IPS-18c (cell line): Measurements from ENCODE around the gene BDH1.

Experiments used
- H3K4me3 ChIP-seq: 2 replicates; pipeline ENCODE4 v1.7.0; 2013; ENCODE audit warnings: low read depth, mild to moderate bottlenecking, low read length, moderate library complexity; ENCODE audit not compliant: insufficient read depth
- H3K9me3 ChIP-seq: one replicate; pipeline ENCODE4 v1.6.1; 2013; ENCODE audit warnings: mild to moderate bottlenecking, low read length, moderate library complexity; ENCODE audit not compliant: control insufficient read depth, insufficient read depth

BDH1 gene

DNA sequence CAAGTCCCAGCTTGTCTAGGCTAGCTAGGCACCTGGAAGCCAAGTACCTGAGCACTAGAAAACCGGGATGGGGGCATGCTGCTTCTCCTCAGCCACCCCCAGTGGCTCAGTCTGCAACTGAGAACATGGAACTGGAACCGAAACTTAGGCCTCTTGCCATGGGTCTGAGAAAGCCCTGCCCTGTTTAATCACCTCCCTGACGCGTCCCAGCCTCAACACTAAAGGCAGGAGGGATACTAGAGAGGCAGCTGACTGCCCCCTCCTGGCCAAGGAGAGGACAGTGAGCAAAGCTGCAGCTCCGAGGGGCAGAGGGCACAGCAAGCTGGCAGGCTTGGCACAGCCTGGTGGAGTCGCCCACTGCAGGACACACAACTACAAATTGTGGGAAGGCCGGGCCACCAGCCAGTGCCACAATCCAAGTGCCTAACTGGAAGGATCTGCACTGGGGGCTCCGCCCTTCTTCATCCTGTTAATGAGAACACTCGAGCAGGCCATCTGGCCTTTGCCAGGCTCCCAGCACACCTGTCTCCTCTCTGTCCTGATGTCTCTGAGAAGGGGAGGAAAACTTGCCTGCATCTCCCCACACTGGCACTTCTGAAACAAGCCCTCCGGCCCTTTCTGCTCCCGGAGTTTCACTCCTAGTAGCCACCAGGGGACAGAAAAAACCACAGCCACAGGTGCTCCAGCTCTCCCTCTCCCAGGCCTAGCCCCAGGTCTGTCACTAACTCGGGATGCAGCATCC is 53.7 kb downstream of the BDH1 start:
- no peak overlapping the region for H3K4me3 ChIP-seq

DNA sequence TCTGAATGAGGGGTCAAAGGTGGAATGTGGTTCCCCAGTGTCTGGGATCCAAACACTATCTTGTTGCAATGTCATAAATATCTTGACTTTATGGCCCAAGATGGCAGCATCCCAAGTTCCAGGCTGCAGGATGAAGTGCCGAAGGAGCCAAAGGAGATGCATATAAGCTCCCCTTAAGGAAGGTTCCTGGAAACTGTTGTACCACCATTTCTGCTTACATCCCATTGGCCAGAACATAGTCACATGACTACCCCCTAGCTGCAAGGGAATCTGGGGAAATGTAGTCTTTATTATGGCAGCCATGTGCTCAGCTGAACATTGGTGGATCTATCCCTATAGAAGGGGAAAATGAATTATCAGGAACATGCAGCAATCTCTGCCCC is 54.3 kb downstream of the BDH1 start:
- H3K4me3 ChIP-seq, result no peak overlapping the region
- H3K9me3 ChIP-seq, result peaks cover 3% of the 10 kb centered on the region

More for the DNA sequence above, 53.7 kb downstream of the BDH1 start:
- peaks cover 3% of the 10 kb centered on the region for H3K9me3 ChIP-seq

DNA sequence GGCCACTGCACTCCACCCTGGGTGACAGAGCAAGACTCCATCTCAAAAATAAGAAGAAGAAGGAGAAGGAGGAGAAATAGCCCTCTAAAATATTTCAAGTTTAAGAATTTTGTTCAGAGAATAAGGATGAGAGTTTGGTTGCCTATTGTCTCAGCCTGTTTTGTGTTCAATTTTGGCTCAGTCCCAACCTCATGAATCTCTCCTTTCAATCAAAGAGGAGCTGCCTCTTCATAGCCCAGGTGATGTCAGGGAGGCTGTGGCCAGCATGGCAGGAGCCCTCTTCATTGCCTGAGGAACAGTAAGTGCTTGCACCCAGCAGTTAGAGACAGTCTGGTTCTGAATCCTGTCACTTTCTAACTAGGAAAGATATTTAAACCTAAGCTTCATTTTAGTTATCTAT is 55.0 kb downstream of the BDH1 start:
- Histone ChIP-seq H3K9me3 (peaks cover 5% of the 10 kb centered on the region), H3K4me3 (no peak overlapping the region)

DNA sequence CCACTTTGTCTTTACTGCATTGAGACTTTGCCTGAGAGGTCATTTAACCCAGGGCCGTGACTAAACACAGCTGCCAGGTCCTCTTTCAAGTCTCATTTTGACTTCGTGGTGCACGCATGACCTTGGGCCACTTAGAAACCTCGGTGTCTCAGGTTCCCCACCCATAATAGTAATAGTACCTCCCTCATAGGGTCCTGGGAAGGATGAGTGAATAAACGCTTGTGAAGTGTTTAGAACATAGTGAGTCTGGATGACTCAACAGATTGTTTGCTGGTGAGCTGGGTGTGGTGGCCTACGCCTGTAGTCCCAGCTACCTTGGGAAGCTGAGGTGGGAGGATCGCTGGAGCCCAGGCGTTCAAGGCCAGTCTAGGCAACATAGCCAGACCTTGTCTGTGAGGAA is 56.3 kb downstream of the BDH1 start:
- Histone ChIP-seq H3K9me3 (peaks cover 5% of the 10 kb centered on the region), H3K4me3 (no peak overlapping the region)

DNA sequence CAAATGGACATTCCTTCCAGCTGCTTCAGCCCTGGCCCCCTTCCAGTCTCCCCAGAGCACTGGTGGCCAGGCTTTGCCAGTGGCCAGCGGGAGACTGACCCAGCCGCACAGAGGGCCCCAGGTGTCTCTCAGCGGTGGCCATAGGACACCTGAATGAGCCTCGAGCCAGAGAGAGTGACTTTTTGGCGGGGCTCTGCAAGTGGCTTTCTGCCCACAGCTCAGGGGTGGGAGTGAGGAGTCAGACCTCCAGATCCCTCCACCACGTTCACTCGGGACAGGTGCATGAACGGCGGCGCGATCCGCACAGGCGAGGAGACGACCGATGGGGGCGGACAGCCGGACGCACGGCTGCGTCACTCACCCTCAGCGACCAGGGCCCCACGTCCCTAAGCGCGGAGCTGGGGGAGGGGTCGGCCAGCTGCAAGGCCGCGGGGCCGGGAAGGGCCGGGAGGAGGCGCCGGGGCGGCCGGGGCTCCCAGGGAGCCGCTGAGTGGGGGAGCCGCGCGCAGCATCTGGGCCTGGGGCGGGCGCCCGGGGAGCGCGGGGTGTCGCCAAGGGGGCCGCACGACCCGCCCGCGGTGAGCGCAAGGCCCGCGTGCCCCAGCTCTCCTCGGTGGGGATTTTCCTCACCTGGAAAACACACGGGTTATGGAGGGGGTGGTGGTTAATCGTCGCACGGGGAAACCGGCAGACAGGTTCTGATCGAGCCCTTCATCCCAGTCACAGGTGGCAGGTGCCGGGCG is 57.1 kb downstream of the BDH1 start:
- Histone ChIP-seq H3K4me3 (no peak overlapping the region), H3K9me3 (peaks cover 5% of the 10 kb centered on the region)

DNA sequence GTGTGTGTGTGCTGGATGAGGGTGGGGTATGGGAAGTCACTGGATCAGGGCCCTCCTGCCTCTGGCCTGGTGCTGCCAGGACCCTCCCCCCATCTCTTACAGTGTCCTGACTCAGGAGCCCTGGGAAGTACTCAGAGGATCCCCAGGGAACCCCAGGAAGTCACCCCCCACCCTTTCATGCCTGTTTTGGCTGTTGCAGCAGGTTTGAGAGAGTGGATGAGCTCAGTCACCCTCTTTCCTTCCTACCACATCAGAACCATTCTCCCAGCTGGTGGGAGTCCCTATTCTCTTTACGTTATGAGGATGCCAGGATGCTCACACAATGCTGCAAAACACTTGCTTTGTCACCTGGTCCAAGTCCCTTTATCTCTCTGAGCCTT is 59.0 kb downstream of the BDH1 start:
- no peak overlapping the region for H3K4me3 ChIP-seq
- H3K9me3 ChIP-seq, result peaks cover 7% of the 10 kb centered on the region

DNA sequence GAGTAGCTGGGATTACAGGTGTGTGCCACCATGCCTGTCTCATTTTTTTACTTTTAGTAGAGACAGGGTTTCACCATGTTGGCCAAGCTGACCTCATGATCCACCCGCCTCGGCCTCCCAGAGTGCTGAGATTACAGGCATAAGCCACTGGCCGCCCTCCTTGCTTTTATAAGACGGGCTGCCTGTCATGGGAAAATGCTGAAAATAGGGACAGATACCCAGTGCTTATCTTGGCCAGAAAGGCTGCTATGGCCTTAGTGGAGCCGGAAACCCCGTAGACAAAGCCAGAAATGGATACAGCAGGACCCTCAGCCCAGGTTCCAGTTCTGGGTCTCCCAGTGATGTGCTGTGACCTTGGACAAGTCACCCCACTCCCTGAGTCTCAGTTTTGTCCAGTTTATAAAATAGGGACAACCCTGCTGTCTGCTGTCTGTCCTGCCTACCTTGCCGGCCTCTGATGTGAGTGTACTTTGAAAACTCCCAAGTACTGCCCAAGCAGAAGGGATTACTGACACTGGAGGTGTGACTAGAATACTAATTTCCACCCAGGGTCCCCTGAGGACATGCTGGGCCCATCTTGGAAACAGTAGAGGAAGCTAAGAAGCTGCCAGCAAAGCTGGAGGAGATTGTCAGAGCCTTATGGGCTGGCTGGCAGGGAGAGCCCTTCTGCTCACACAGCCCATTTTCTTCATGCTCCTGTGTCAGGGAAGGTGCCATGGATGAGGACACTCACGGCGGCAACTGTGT is 59.6 kb downstream of the BDH1 start:
- H3K9me3 ChIP-seq, result peaks cover 7% of the 10 kb centered on the region
- no peak overlapping the region for H3K4me3 ChIP-seq

DNA sequence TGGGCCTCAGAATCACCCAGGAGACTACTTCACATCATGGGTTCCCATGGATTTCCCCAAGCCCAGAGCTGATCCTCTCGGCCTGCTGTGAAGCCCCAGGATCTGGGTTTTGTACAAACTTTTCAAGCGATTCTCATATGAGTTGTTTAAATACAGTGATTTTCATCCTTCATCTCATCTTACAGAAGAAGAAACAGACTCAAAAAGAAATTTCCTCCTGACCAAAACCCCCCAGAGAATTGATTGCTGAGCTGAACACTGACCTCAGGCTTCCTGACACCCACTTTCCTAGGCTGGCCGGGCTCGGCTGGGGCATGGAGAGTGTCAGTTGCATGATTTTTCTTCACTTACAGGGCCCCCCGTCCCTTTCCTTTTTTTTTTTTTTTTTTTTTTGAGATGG is 60.3 kb downstream of the BDH1 start:
- no peak overlapping the region for H3K4me3 ChIP-seq

DNA sequence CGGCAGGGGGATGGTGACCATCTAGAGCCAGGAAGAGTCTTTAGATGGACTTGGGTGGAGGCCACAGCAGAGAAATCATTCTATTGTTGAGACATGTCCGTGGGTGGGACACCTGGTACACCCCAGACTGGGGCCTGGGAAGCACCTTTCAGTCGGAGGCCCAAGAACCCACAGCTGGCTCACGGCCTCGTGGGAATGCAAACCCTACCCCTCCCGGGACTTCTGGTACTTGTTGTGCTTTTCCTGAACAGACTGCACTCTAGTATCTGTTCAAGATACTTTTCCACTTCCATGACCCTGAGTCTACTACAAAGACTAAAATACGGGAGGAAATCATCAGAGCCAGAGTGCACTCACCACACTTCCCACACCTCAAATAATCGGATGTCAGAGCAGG is 60.7 kb downstream of the BDH1 start:
- no peak overlapping the region for H3K4me3 ChIP-seq
- H3K9me3 ChIP-seq, result peaks cover 7% of the 10 kb centered on the region

More for the DNA sequence above, 60.3 kb downstream of the BDH1 start:
- peaks cover 7% of the 10 kb centered on the region for H3K9me3 ChIP-seq

DNA sequence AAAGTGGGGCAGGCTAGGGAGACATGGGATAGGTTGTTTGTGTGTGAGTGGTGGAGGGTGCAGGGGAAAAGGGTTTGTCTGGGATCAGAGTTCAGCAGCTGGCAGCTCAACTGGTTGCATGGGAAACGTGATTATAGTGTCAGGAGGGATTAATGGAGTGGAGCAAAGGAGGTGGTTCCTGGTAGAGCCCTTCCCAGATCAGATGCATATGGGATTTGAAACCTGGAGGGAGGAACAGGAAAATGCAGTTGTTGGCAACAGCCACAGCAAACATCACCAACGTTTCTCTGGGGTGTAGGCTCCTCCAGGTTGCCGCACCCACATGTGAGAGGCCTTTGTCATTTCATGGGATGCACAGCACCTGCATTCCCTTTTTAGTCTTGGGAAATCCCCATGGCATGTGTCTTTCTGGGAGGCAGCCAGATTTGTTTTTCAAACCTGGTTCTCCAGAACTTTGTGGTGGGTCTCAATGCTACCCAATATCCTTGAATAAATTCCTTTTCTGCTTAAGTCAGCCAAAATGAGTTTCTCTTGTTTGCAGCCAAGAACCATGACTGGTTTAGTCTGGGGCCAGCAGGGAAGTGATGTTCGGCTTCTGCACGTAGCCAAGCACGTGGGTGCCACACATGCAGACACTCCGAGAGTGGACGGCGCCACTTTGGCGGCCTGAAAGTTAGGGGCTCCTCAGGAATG is 61.3 kb downstream of the BDH1 start:
- Histone ChIP-seq H3K4me3 (no peak overlapping the region), H3K9me3 (peaks cover 7% of the 10 kb centered on the region)

DNA sequence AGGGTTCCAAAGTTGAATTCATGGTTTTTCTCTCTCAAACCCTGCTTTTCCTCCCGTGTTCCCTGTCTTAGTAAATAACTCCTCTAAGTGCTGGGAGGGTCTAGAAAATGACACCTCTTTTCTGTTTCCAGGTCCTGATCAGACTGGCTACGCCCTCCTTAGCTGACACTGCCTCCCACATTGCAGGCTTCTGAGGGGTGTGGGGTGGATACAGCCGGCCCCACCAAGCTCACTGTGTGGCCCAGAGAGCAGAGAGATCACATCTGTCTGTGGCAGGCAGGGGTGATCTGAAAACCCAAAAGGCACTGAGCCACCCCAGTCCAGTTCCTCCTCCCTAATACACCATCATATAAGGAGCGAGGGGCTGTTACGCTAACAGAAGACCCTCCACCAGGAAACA is 62.7 kb downstream of the BDH1 start:
- Histone ChIP-seq H3K9me3 (peaks cover 4% of the 10 kb centered on the region), H3K4me3 (no peak overlapping the region)

DNA sequence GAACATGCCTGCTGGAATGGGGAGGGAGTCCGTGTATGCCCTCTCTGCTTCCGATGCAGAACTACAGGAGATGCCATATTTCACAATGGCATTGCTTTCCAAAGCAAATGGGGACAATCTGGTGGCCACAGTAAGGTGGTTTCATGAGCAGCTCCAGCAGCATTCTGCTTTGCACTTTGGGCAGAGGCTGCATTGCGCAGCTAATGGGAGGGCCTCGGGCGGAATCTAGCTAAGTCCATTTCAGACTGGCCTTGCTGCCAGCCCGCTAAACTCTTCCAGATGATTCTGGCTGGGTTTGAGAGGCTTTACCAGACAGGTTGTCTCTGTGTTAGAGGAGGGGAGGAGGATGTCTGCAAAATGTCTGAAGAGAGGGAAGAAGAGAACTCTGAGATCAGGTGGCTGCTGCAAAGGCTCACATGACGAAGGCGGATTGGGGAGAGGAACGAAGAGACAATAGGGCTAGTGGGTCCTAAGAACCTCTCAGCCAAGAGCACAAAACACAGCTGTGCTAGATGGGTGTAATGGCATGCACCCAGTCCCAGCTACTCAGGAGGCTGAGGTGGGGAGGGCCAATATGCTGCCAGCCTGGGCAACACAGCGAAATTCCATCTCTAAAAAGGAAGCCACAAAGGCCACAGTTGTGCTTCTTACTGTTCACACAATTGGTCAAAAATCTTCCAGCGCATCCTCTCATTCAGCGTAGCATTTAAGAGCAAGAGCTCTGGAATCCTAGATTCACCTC is 63.7 kb downstream of the BDH1 start:
- Histone ChIP-seq H3K9me3 (peaks cover 4% of the 10 kb centered on the region), H3K4me3 (no peak overlapping the region)

DNA sequence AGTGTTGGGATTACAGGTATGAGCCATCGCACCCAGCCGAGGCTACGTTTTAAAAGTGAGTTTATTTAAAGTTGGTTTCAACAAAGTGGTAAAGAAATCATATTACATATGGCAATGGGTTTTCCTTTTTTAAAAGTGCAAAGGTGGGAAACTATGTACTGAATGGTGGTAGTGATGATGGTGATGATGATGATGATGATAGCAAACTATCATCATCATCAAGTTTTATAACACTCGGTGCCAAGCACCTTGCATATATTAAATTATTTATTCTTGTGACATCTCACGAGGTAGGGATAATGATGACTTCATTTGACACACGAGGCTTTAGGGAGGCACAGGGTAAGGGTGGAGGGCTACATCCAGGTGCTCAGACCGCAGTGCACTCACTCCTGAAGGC is 64.3 kb downstream of the BDH1 start:
- H3K9me3 ChIP-seq, result peaks cover 4% of the 10 kb centered on the region

DNA sequence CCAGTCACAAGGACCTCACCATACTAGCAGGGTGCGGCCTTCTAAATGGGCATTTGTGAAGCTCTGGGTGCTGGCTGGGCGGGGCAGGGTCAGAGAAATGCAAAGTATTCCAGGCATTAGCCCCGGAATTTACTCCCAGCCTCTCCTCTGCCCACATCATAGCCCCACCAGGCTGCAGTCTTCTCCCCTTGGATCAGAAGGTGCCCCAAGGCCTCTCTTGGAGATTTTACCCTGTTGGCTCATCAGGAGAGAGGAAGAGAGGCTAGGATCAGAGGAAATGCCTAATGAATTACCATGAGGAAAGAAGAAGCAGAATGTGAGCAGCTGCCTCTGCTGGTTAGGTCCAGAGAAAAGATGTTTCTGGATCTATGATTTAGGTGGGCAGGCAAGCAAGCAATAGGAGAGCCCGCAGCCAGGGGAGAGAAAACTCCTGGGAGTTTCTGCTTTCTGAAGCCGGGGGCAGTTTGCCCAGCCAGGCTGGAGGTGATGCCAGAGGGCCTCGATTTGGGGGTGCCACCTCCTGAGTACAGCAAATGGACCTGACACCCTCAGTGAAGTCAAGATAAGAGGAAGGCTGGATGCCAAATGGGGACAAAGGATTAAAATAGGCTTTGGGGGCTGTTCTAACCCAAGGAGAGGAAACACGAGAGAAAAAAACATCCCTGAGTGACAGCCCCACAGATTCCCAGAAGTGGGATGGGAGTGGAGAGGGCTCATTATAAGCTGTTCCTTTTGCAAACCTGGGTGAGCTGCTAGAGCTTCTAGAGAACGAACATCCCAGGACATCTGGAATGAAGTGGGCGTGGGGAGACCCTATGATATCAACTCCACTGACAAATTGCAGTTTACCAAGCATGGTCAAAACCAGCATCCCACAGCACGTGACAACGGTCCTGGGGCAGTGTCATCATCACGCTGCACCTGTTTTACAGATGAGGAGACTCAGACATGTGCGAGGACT is 65.4 kb downstream of the BDH1 start:
- Histone ChIP-seq H3K9me3 (peaks cover 2% of the 10 kb centered on the region), H3K4me3 (no peak overlapping the region)

More for the DNA sequence above, 64.3 kb downstream of the BDH1 start:
- no peak overlapping the region for H3K4me3 ChIP-seq

DNA sequence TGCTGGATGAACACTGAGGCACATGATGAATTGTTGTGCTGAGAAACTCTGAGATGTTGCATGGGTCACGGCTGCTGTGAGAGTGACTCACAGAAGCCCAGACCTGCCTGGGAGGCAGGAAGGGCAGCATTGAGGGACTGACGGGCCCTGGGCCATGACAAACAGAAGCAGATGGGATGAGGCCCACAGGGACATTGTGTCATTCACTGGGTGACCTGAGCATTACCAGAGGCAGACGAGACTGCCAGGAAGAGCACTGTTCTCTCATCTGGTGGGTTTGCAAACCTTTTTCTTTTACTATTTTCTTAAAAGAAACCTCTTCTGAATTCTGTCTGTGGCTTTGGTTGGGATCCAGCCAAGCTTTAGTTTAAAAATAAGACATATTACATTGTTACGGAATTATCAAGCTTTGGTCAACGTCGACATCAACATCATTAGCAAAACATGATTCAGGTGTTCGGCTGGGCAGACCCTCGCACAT is 67.8 kb downstream of the BDH1 start:
- Histone ChIP-seq H3K4me3 (no peak overlapping the region), H3K9me3 (peaks cover 2% of the 10 kb centered on the region)

DNA sequence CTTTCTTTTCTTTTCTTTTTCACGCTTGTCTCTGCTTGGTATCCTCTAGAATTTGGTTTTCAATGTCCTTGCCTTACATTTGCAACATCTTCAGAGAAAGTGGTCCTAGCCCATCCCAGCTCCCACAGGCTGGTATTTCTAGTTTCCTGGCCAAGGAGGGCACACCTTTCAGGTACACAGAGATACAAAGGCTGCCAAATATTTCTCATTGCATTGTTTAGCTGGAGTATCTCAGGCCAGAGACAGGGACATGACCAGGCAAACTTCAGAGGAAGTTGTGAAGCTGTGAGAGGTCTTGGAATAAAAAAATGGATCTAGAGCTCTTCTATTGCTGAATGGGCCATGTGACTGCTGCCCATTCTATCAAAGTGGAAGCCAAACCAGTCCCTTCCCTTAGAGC is 68.9 kb downstream of the BDH1 start:
- H3K9me3 ChIP-seq, result no peaks in the 10 kb centered on the region

More for the DNA sequence above, 68.9 kb downstream of the BDH1 start:
- H3K4me3 ChIP-seq, result no peak overlapping the region
